ELR (cell line): ENCODE results near the gene TMEM176B.

Experiments
- DNase-seq: peaks from one replicate; pipeline ENCODE4 v3.0.0-alpha.2; 2015; ENCODE audit warnings: low read depth

Gene TMEM176B

DNA sequence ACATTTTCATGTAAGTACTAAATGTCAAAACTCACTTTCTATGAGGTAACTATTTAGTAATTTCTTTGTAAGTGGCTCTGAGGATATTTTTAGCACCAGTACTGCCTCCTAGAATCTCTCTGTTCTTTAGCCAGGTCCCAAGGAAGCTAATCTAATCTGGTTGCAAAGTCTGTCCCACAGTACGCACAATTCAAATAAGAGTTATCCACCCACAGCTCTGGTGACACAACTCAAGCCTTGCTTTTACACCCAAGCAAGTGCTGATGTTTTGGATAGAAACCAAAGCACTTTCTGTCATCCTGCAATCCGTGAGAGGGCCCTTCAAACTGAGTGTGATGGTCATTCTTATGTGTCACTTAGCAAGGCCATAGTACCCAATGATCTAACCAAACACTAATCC, 48.5 kb downstream of the TMEM176B start:
- no peak for DNase-seq

DNA sequence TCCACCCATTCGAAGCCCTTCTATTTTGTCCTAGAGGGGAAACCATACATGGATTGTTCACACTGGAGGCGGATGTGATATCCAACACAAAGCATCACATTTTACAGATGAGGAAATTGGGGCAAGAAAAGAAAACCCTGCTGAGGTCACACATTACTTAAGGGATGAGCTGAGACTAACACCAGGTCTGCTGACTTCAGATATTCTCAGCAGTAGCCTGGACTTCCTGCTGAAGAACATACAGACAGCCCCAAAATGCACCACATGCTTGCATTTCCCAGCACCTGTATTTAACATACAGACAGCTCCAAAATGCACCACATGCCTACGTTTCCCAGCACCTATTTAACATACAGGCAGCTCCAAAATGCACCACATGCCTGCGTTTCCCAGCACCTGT, 51.8 kb downstream of the TMEM176B start:
- DNase-seq, result no peak

DNA sequence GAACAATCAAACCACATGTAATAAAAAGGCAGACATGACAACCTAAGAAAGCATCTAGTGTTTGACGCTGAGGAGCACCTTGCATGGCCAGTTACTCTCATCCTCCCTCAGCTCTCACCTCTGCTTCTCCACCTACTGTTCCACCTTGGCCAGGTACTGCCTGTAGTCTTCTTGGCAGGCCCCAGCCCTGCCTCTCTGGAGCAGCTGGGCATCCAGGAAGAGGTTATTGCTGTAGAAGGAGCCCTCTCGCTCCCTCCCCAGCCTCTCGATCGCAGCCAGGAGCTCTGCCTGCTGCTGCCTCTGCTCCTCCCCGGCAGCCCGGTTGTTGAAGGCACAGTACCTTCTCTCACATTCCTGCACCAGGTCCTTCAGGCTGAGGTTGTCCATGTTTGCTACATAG, 53.2 kb downstream of the TMEM176B start:
- no peak for DNase-seq

DNA sequence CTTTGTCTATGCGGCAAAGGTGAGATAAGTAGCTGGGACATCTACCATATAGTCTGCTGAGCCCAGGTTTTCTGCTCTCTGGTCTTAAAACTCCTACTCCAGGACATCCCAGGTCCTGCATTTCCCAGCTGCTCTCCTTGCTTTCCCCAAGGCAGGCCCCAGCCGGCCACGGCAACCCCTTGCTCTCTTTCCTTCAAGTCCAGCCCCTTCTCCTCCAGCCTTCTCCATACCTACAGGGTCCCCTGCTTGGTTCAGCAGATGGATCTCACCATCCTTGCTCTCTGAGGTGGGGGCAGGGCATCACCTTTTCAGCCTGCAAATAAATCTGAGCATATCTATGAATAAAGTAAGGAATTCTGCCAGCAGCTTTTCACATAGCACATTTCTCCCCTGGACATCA, 54.3 kb downstream of the TMEM176B start:
- no peak for DNase-seq

DNA sequence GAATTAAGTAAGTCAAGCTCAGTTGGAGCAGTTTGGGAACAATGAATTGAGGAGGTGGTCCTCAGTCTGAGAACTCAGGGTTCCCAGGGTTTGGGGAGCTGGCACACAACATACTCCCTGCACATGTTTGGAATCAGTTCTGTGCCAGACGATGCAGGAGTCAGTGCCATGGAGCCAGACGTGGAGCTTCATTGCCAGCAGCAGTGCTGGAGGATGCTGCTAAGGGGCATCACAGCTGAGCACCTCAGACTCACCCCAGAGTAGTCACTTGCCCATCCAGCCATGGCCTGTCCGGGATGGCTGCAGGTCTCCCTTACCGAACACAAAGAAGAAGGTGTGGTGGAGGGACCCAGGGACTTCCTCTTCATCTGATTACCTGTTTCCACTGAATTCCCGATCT, 55.1 kb downstream of the TMEM176B start:
- no peak for DNase-seq

DNA sequence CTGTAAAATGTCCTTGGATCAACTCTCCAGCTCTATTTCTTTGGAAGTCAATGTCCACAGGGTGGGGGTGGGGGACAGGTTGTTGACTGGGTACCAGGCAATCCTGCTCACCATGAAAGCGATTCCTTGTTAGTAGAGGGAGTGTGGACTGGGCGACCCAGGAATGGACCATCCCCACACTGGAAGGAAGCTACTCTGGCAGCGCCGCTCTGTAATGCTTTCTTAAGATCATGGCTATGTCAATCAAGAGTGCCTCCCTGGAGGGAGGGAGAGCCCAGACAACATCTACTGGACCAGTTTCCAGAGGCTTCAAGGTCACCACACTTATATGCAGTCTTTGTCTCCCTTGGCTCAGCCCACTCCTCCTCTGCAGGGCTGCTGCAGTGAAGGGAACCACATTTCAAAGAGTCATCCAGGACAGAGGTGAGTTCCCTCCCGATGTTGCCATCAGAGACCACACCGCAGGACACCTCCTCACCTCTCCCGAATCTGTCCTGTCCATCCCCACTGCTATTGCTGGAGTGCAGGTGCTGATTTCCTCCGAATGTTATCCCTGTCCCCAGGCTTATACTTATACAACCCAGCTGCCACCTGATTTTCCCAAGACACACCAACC, 56.0 kb downstream of the TMEM176B start:
- DNase-seq, result no peak

DNA sequence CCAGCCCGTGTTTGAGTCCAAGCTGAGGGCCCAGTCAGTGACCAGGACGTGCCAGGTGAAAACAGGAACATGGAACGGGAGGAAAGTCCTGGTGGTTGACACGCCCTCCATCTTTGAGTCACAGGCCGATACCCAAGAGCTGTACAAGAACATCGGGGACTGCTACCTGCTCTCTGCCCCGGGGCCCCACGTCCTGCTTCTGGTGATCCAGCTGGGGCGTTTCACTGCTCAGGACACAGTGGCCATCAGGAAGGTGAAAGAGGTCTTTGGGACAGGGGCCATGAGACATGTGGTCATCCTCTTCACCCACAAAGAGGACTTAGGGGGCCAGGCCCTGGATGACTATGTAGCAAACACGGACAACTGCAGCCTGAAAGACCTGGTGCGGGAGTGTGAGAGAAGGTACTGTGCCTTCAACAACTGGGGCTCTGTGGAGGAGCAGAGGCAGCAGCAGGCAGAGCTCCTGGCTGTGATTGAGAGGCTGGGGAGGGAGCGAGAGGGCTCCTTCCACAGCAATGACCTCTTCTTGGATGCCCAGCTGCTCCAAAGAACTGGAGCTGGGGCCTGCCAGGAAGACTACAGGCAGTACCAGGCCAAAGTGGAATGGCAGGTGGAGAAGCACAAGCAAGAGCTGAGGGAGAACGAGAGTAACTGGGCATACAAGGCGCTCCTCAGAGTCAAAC, 57.7 kb downstream of the TMEM176B start:
- DNase-seq, result no peak
